PC-3 (cell line): ENCODE data around the gene PLXNC1. TPM values are rescaled to one million over a fixed set of nuclear protein-coding genes. Genes with fewer than 3 reads are reported as not detected.

Experiments
- ATAC-seq: fragments of 200-7000 bp; cut with Tn5 transposase; 2 replicates; pipeline ENCODE4 v1.9.1; 2020; ENCODE audit warnings: mild to moderate bottlenecking, moderate library complexity
- BruUV-seq: library from RNA; stranded (reverse); fragments of 400-500 nt; replicated peaks from 2 replicates; lab custom pipeline; 2021; lab: Mats Ljungman, UMichigan
- CTCF ChIA-PET: fragments of 300-600 bp; sonication (Branson Sonifier 250); formaldehyde crosslinking; loops from one replicate; lab custom pipeline; 2022; ENCODE audit warnings: antibody characterized with exemption; lab: Charles Lee
- POLR2A ChIA-PET: fragments of 300-600 bp; sonication (Branson Sonifier 250); formaldehyde crosslinking; loops from one replicate; lab custom pipeline; 2022; ENCODE audit warnings: antibody characterized with exemption; ENCODE audit not compliant: unreplicated experiment; lab: Charles Lee
- DNase-seq: peaks from one replicate; pipeline ENCODE4 v3.0.0-alpha.2; 2015
- H2AFZ ChIP-seq: fragments of 300-600 bp; sonication (generic); 2 replicates; pipeline ENCODE4 v1.6.0; 2016; ENCODE audit warnings: antibody characterized with exemption, low read length
- H3F3A ChIP-seq: fragments of 300-600 bp; sonication (generic); one replicate; pipeline ENCODE4 v1.6.0; 2017; ENCODE audit warnings: antibody characterized with exemption, low read length, control low read depth, mild to moderate bottlenecking; ENCODE audit not compliant: unreplicated experiment
- H3K27ac ChIP-seq: fragments of 300-600 bp; sonication (generic); 2 replicates; pipeline ENCODE4 v1.5.1; 2016; ENCODE audit warnings: mild to moderate bottlenecking, low read length
- H3K27me3 ChIP-seq: fragments of 300-600 bp; sonication (generic); 2 replicates; pipeline ENCODE4 v1.6.1; 2016; ENCODE audit warnings: low read length, mixed read lengths
- H3K36me3 ChIP-seq: fragments of 300-600 bp; sonication (generic); 2 replicates; pipeline ENCODE4 v1.6.1; 2016; ENCODE audit warnings: low read depth, mixed run types, low read length, mixed read lengths
- H3K4me1 ChIP-seq: fragments of 300-600 bp; sonication (generic); 2 replicates; pipeline ENCODE4 v1.5.1; 2016; ENCODE audit warnings: low read length; ENCODE audit not compliant: insufficient read depth
- H3K4me2 ChIP-seq: fragments of 300-600 bp; sonication (generic); 2 replicates; pipeline ENCODE4 v1.6.0; 2016; ENCODE audit warnings: low read length
- H3K4me3 ChIP-seq: fragments of 300-600 bp; sonication (generic); 2 replicates; pipeline ENCODE4 v1.5.1; 2016; ENCODE audit warnings: mild to moderate bottlenecking, low read length, mixed read lengths
- H3K79me2 ChIP-seq: fragments of 300-600 bp; sonication (generic); 2 replicates; pipeline ENCODE4 v1.6.1; 2017; ENCODE audit warnings: low read length, mixed read lengths
- H3K9ac ChIP-seq: fragments of 300-600 bp; sonication (generic); 2 replicates; pipeline ENCODE4 v1.6.0; 2016; ENCODE audit warnings: mild to moderate bottlenecking, low read length
- H3K9me2 ChIP-seq: fragments of 300-600 bp; sonication (generic); replicated peaks from 2 replicates; pipeline ENCODE4 v1.6.1; 2016; ENCODE audit warnings: mixed run types, low read length, mixed read lengths
- H3K9me3 ChIP-seq: fragments of 300-600 bp; sonication (generic); 2 replicates; pipeline ENCODE4 v1.6.1; 2016; ENCODE audit warnings: low read length, mixed read lengths
- H4K20me1 ChIP-seq: fragments of 300-600 bp; sonication (generic); 2 replicates; pipeline ENCODE4 v1.6.1; 2016; ENCODE audit warnings: low read length, mixed read lengths
- CTCF ChIP-seq: fragments of 300-600 bp; sonication (generic); conservative IDR thresholded peaks from 2 replicates; pipeline ENCODE4 v1.5.1; 2017; ENCODE audit warnings: antibody characterized with exemption, low read depth, mild to moderate bottlenecking, low read length
- EZH2 ChIP-seq: fragments of 300-600 bp; sonication (generic); IDR thresholded peaks from one replicate; pipeline ENCODE4 v1.6.1; 2017; ENCODE audit warnings: antibody characterized with exemption, mild to moderate bottlenecking, low read length; ENCODE audit not compliant: unreplicated experiment
- EZH2phosphoT487 ChIP-seq: fragments of 300-600 bp; sonication (generic); IDR thresholded peaks from 2 replicates; pipeline ENCODE4 v1.6.1; 2018; ENCODE audit warnings: mild to moderate bottlenecking, antibody characterized with exemption, low read length, borderline replicate concordance
- intact Hi-C: fragments of 100-400 bp; cut with micrococcal nuclease; formaldehyde crosslinking; loops from 2 replicates; pipeline ENCODE4 v1.9.0; 2023
- total RNA-seq: library from RNA; depleted of rRNA; stranded (reverse); fragments of >200 nt; gene quantifications from 2 replicates; pipeline ENCODE4 v1.2.3, GENCODE V29; 2014

The PLXNC1 gene
- total RNA-seq, 1 experiment from 2014 or later: 0.15 TPM

DNA sequence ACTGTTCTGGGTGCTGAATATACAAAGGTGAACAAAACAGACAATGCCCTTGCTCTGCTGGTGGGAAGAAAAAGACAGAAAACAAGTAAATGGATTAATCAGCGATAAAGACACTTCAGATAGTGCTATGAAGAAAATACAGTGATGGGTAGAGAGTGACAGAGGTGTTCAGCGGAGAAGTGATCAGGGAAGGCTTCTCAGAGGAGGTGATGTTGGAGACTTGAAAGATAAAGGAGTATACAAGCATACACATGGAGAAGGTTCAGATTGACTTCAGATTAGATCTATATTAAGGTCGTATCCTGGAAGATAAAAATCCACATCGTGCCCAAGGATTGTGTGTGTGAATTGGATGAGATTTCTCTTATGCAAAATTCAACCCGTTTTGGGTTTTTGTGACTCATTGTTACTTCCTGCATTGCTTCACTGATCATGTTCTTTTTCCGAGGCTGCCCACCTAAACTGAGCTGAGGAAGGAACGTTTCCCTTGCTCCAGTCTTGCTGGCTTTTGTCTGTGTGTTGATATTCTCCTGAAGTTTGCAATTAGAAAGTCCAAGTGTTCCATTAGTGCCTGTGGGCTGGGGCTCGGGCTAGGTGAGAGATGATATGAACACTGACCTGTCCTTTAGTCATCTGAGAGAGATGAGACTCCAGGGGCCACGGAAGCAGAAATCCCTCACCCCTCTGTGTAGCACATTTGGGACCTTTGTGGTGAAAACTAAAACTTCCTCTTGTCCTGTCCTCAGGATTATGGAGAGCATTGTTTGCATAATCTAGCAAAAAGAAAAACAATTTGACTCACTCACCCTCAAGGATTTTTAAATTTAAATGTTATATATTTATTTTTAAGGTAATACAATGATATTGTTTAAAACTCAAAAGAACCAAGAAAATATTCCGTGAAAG is 27.6 kb downstream of the PLXNC1 start:
- BruUV-seq: no TSS peak
- intact Hi-C loops: no loop called here

GRCh38 chr12:94178054-94178453 is 29.7 kb downstream of the PLXNC1 start:
- DNase-seq (no peak), ATAC-seq (no peak)
- no peaks in the 10 kb centered on the region for H3K9me2 ChIP-seq
- H3K79me2 ChIP-seq: no peaks in the 10 kb centered on the region
- H4K20me1 ChIP-seq: no peaks in the 10 kb centered on the region
- no peak overlapping the region for H2AFZ ChIP-seq
- no peaks in the 10 kb centered on the region for H3K9me3 ChIP-seq
- no TSS peak for BruUV-seq
- H3K4me2 ChIP-seq: no peak overlapping the region
- H3K4me1 ChIP-seq: peaks cover 30% of the 10 kb centered on the region
- ChIA-PET CTCF (no interaction called here), POLR2A (no interaction called here)
- no peaks in the 10 kb centered on the region for H3F3A ChIP-seq
- 0 out of 2 replicates have a peak, but pooled peaks cover 2% of the 10 kb centered on the region for H3K27me3 ChIP-seq
- intact Hi-C loops: no loop called here
- H3K9ac ChIP-seq: no peak overlapping the region
- TF ChIP-seq CTCF (no peak), EZH2phosphoT487 (no peak), EZH2 (no peak)
- no peaks in the 10 kb centered on the region for H3K36me3 ChIP-seq
- no peak overlapping the region for H3K4me3 ChIP-seq
- H3K27ac ChIP-seq: no peak overlapping the region

More for the DNA sequence above, 27.6 kb downstream of the PLXNC1 start:
- no peaks in the 10 kb centered on the region for H3K9me2 ChIP-seq
- H3K4me3 ChIP-seq: 0 out of 2 replicates have a peak overlapping the region, but pooled peaks have one; percentile 5
- no peaks in the 10 kb centered on the region for H3F3A ChIP-seq
- no peaks in the 10 kb centered on the region for H3K36me3 ChIP-seq
- peaks cover 35% of the 10 kb centered on the region for H3K4me1 ChIP-seq
- TF ChIP-seq EZH2 (no peak), EZH2phosphoT487 (no peak), CTCF (no peak)
- no peaks in the 10 kb centered on the region for H3K79me2 ChIP-seq
- H3K27ac ChIP-seq: no peak overlapping the region
- ATAC-seq (no peak), DNase-seq (peak; percentile 7)
- H3K9me3 ChIP-seq: no peaks in the 10 kb centered on the region
- ChIA-PET CTCF (no interaction called here), POLR2A (no interaction called here)
- no peaks in the 10 kb centered on the region for H4K20me1 ChIP-seq
- no peaks in the 10 kb centered on the region for H3K27me3 ChIP-seq
- H3K4me2 ChIP-seq: peak overlapping the region; percentile 66
- no peak overlapping the region for H2AFZ ChIP-seq
- no peak overlapping the region for H3K9ac ChIP-seq

DNA sequence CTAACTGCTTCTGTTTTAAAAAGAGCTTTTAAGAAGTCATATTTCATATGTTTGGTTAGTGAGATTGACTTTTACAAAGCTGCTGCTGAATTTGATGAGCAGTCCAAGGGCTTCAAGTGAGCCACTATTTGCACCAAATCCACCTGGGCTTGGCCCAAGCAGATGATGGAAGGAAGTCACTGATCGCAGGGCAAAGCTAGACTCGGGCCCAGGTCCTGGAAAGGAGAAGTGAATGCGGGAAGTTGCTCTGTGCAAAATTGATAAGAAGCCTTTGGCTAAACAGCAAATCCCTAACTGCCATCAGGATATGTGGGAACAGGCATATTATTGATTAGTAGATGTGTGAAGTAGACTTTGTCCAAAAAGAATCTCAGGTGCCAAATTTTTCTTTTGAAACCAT is 30.5 kb downstream of the PLXNC1 start:
- TF ChIP-seq EZH2phosphoT487 (no peak), CTCF (no peak), EZH2 (no peak)
- CTCF ChIA-PET: no interaction called here
- Histone ChIP-seq H3K79me2 (no peaks in the 10 kb centered on the region), H3K4me1 (peaks cover 26% of the 10 kb centered on the region), H3K27ac (no peak overlapping the region), H3K9me3 (no peaks in the 10 kb centered on the region), H3K4me2 (no peak overlapping the region), H3K27me3 (peaks cover 6% of the 10 kb centered on the region; the same call in 1 of the 2 replicates), H3K4me3 (no peak overlapping the region), H2AFZ (no peak overlapping the region), H3K36me3 (no peaks in the 10 kb centered on the region), H3K9ac (no peak overlapping the region), H3F3A (no peaks in the 10 kb centered on the region), H4K20me1 (no peaks in the 10 kb centered on the region), H3K9me2 (no peaks in the 10 kb centered on the region)
- DNase-seq (no peak), ATAC-seq (no peak)
- POLR2A ChIA-PET: no interaction called here
- BruUV-seq: no TSS peak
- intact Hi-C loops: no loop called here
